ENCODE results near the gene ZRANB1.

Gene ZRANB1

DNA sequence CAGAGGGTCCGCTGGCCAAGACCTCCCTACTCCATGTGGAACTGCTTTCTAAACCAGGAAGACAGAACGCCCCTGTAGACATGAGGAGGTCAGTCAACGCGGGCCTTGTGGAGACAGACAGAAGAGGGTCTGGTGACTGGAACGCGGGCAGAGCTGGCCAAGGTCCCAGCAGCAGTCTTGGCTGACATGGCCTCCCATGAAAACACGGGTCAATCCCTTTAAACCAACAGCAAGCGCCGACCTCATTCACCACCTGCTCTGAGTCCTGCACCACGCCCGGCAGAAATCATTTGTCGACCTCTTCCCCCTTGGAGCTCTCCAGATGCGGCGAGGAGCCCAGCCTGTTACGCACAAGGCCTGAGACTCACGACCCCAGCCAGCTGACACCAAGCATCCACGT is 78.5 kb downstream of the ZRANB1 start:
- TF ChIP-seq, protein P1, sequence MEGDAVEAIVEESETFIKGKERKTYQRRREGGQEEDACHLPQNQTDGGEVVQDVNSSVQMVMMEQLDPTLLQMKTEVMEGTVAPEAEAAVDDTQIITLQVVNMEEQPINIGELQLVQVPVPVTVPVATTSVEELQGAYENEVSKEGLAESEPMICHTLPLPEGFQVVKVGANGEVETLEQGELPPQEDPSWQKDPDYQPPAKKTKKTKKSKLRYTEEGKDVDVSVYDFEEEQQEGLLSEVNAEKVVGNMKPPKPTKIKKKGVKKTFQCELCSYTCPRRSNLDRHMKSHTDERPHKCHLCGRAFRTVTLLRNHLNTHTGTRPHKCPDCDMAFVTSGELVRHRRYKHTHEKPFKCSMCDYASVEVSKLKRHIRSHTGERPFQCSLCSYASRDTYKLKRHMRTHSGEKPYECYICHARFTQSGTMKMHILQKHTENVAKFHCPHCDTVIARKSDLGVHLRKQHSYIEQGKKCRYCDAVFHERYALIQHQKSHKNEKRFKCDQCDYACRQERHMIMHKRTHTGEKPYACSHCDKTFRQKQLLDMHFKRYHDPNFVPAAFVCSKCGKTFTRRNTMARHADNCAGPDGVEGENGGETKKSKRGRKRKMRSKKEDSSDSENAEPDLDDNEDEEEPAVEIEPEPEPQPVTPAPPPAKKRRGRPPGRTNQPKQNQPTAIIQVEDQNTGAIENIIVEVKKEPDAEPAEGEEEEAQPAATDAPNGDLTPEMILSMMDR (IDR thresholded peaks at IDR 0.05; ENCODE audit: insufficient read depth, missing control alignments) = no peak
- FAIRE-seq (no peak), DNase-seq (ENCODE audit: insufficient read length, low spot score) (no peak)

- DNase-seq (ENCODE audit: insufficient read length, low spot score) (no peak), FAIRE-seq (no peak)
- TF ChIP-seq, protein P1 (IDR thresholded peaks at IDR 0.05; ENCODE audit: insufficient read depth, missing control alignments) = no peak
These were observed 78.9 kb downstream of the ZRANB1 start for GRCh38 chr10:125020871-125021270.

- FAIRE-seq (no peak), DNase-seq (ENCODE audit: insufficient read length, low spot score) (no peak)
- TF ChIP-seq, protein P1 (IDR thresholded peaks at IDR 0.05; ENCODE audit: insufficient read depth, missing control alignments) = no peak
These were observed 79.9 kb downstream of the ZRANB1 start for GRCh38 chr10:125021686-125022344.

DNA sequence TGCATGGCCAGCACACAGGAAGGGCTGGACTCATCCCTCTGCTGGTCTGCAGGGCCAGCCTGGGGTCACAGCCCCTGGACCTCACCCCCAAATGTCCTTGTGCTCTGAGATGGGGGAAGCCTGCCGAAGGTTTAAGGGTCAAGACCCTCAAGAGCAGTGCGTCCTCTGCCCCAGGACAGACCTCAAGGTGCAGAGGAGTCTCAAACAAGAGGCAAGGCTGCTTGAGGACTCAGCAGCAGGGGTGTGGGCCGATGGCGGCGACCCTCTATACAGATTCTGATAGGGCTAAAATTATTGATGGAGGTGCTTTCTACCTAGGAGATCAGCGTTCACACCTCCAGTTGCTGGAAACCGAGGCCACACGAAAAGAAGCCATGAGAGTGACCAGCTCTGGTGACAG is 80.7 kb downstream of the ZRANB1 start:
- DNase-seq (ENCODE audit: insufficient read length, low spot score) (no peak), FAIRE-seq (no peak)
- TF ChIP-seq, protein P1 (IDR thresholded peaks at IDR 0.05; ENCODE audit: insufficient read depth, missing control alignments) = no peak

DNA sequence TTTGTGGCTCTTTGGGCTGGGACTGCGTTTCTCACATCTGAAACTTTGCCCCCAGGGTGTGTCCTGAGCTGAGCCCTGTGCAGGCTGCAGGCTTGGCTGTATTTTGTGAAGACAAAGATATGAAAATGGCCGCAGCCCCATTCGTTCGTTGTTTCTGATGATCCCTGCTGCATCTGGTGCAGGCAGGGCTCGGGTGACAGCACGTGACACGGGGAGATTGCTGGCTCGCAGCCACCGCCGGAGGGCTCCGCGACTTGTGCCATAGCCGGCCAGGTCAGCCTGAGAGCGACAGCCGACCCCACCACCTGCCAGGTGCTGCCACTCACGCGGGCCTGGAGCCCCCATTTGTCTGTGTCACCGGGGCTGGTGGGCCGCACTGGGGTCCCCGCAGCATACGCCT is 81.3 kb downstream of the ZRANB1 start:
- FAIRE-seq = no peak
- TF ChIP-seq, protein P1 (IDR thresholded peaks at IDR 0.05; ENCODE audit: insufficient read depth, missing control alignments) = no peak
- DNase-seq (ENCODE audit: insufficient read length, low spot score) = no peak

- FAIRE-seq = no peak
- TF ChIP-seq, protein P1 (IDR thresholded peaks at IDR 0.05; ENCODE audit: insufficient read depth, missing control alignments) = no peak
- DNase-seq (ENCODE audit: insufficient read length, low spot score) = no peak
These were observed 82.1 kb downstream of the ZRANB1 start for GRCh38 chr10:125023862-125024496.

Data from D721Med (cell line).